Loucy (cell line): Measurements from ENCODE around the gene GSTT4.
A peak's percentile ranks its signal among the peaks of the same experiment; 100 is the strongest.

Experiments
- H2AFZ ChIP-seq: fragments of 200-600 bp; sonication (generic); 2 replicates; pipeline ENCODE4 v1.6.0; 2016; ENCODE audit warnings: antibody characterized with exemption, mild to moderate bottlenecking, low read length, moderate library complexity
- H3F3A ChIP-seq: fragments of 200-600 bp; 2 replicates; pipeline ENCODE4 v1.6.0; 2016; ENCODE audit warnings: antibody characterized with exemption, low read depth, mild to moderate bottlenecking
- H3K27me3 ChIP-seq: fragments of 200-600 bp; sonication (generic); 2 replicates; pipeline ENCODE4 v1.6.1; 2014; ENCODE audit warnings: low read length, mild to moderate bottlenecking; ENCODE audit not compliant: insufficient read depth, poor library complexity, severe bottlenecking
- H3K36me3 ChIP-seq: fragments of 200-600 bp; sonication (generic); 2 replicates; pipeline ENCODE4 v1.6.1; 2016; ENCODE audit warnings: low read length; ENCODE audit not compliant: insufficient read depth
- H3K4me1 ChIP-seq: fragments of 200-600 bp; sonication (generic); 2 replicates; pipeline ENCODE4 v1.5.1; 2014; ENCODE audit warnings: low read length, mild to moderate bottlenecking; ENCODE audit not compliant: insufficient read depth, poor library complexity, severe bottlenecking
- H3K4me2 ChIP-seq: fragments of 200-600 bp; sonication (generic); 2 replicates; pipeline ENCODE4 v1.6.0; 2014; ENCODE audit warnings: antibody characterized with exemption, low read length, low read depth, mild to moderate bottlenecking; ENCODE audit not compliant: poor library complexity, severe bottlenecking
- H3K4me3 ChIP-seq: fragments of 200-600 bp; sonication (generic); 2 replicates; pipeline ENCODE4 v1.5.1; 2014; ENCODE audit warnings: low read length, mild to moderate bottlenecking, mixed read lengths; ENCODE audit not compliant: poor library complexity, severe bottlenecking
- H3K79me2 ChIP-seq: fragments of 200-600 bp; sonication (generic); 2 replicates; pipeline ENCODE4 v1.6.1; 2014; ENCODE audit warnings: low read length; ENCODE audit not compliant: insufficient read depth
- H3K9ac ChIP-seq: fragments of 200-600 bp; sonication (generic); 2 replicates; pipeline ENCODE4 v1.6.0; 2014; ENCODE audit warnings: mild to moderate bottlenecking, low read depth, low read length, moderate library complexity; ENCODE audit not compliant: poor library complexity, severe bottlenecking
- H3K9me2 ChIP-seq: fragments of 200-600 bp; sonication (generic); replicated peaks from 2 replicates; pipeline ENCODE4 v1.6.1; 2016; ENCODE audit warnings: low read depth, low read length, mixed read lengths
- H3K9me3 ChIP-seq: fragments of 200-600 bp; sonication (generic); 2 replicates; pipeline ENCODE4 v1.6.1; 2014; ENCODE audit warnings: mild to moderate bottlenecking, antibody characterized with exemption, low read length, low read depth; ENCODE audit not compliant: insufficient read depth
- H4K20me1 ChIP-seq: fragments of 200-600 bp; sonication (generic); 2 replicates; pipeline ENCODE4 v1.6.0; 2014; ENCODE audit warnings: antibody characterized with exemption, low read length, mild to moderate bottlenecking; ENCODE audit not compliant: insufficient read depth, poor library complexity, severe bottlenecking
- CTCF ChIP-seq: fragments of 200-600 bp; sonication (generic); conservative IDR thresholded peaks from 2 replicates; pipeline ENCODE4 v1.5.1; 2014; ENCODE audit warnings: mild to moderate bottlenecking, antibody characterized with exemption, low read length
- EZH2phosphoT487 ChIP-seq: fragments of 200-600 bp; IDR thresholded peaks from 2 replicates; pipeline ENCODE4 v1.6.1; 2018; ENCODE audit warnings: antibody characterized with exemption, mild to moderate bottlenecking, moderate library complexity, borderline replicate concordance

Gene GSTT4

GRCh38 chr22:24021304-24021703 is 16.1 kb upstream of the GSTT4 start:
- Histone ChIP-seq H3K79me2 (peaks cover 88% of the 10 kb centered on the region), H3K4me2 (no peak overlapping the region), H2AFZ (no peak overlapping the region), H3K4me1 (peaks cover 21% of the 10 kb centered on the region), H3K36me3 (peaks cover 8% of the 10 kb centered on the region; the same call in 1 of the 2 replicates), H3K4me3 (no peak overlapping the region), H3K9ac (no peak overlapping the region), H3K9me3 (0 out of 2 replicates have a peak, but pooled peaks cover 3% of the 10 kb centered on the region), H3F3A (no peaks in the 10 kb centered on the region), H4K20me1 (peaks cover 11% of the 10 kb centered on the region), H3K27me3 (no peaks in the 10 kb centered on the region), H3K9me2 (no peaks in the 10 kb centered on the region)
- TF ChIP-seq EZH2phosphoT487 (no peak), CTCF (no peak)

GRCh38 chr22:24016156-24016555 is 10.9 kb upstream of the GSTT4 start:
- H3K9ac ChIP-seq = no peak overlapping the region
- H3K9me2 ChIP-seq = no peaks in the 10 kb centered on the region
- peaks cover 26% of the 10 kb centered on the region for H4K20me1 ChIP-seq
- H2AFZ ChIP-seq = no peak overlapping the region
- H3K4me3 ChIP-seq = no peak overlapping the region
- H3K9me3 ChIP-seq = no peaks in the 10 kb centered on the region
- peaks cover 38% of the 10 kb centered on the region for H3K4me1 ChIP-seq
- TF ChIP-seq CTCF (no peak), EZH2phosphoT487 (no peak)
- peaks cover 91% of the 10 kb centered on the region for H3K79me2 ChIP-seq
- no peaks in the 10 kb centered on the region for H3F3A ChIP-seq
- H3K4me2 ChIP-seq = no peak overlapping the region
- no peaks in the 10 kb centered on the region for H3K27me3 ChIP-seq
- H3K36me3 ChIP-seq = peaks cover 4% of the 10 kb centered on the region; the same call in 1 of the 2 replicates

GRCh38 chr22:24011735-24012068 is 6.4 kb upstream of the GSTT4 start:
- H3K9me3 ChIP-seq = no peaks in the 10 kb centered on the region
- peaks cover 15% of the 10 kb centered on the region for H4K20me1 ChIP-seq
- H3K79me2 ChIP-seq = peaks cover 52% of the 10 kb centered on the region
- peak overlapping the region; percentile 92 for H3K4me2 ChIP-seq
- peak overlapping the region; percentile 94 for H3K4me3 ChIP-seq
- H3K36me3 ChIP-seq = no peaks in the 10 kb centered on the region
- no peaks in the 10 kb centered on the region for H3F3A ChIP-seq
- H2AFZ ChIP-seq = peak overlapping the region; percentile 91
- H3K9ac ChIP-seq = peak overlapping the region; percentile 68
- TF ChIP-seq EZH2phosphoT487 (no peak), CTCF (no peak)
- no peaks in the 10 kb centered on the region for H3K27me3 ChIP-seq
- peaks cover 22% of the 10 kb centered on the region for H3K4me1 ChIP-seq
- H3K9me2 ChIP-seq = no peaks in the 10 kb centered on the region
